Astrocyte (in vitro differentiated cells and primary cell): ENCODE results near the gene COX15. TPM values are rescaled to one million over a fixed set of nuclear protein-coding genes. Genes with fewer than 3 reads are reported as not detected.

ENCODE experiments used
- DNase-seq: peaks from one replicate; pipeline ENCODE4 v3.0.0-alpha.2; 2010; ENCODE audit warnings: low read depth
- FAIRE-seq: peaks from 2 replicates; lab custom pipeline; 2011; peaks lifted over from hg19 to GRCh38; lab: Jason Lieb, UNC
- H2AFZ ChIP-seq: 2 replicates; pipeline ENCODE4 v1.6.0; 2012; ENCODE audit warnings: low read depth, low read length, inconsistent platforms
- H3K27ac ChIP-seq: 2 replicates; pipeline ENCODE4 v1.5.1; 2011; ENCODE audit warnings: low read depth, low read length, inconsistent platforms
- H3K27me3 ChIP-seq: 2 replicates; pipeline ENCODE4 v1.6.0; 2011; ENCODE audit warnings: low read length, inconsistent platforms; ENCODE audit not compliant: insufficient read depth
- H3K36me3 ChIP-seq: 2 replicates; pipeline ENCODE4 v1.5.1; 2011; ENCODE audit warnings: low read length, inconsistent platforms; ENCODE audit not compliant: insufficient read depth
- H3K4me1 ChIP-seq: 2 replicates; pipeline ENCODE4 v1.5.1; 2011; ENCODE audit warnings: low read length, inconsistent platforms; ENCODE audit not compliant: insufficient read depth
- H3K4me2 ChIP-seq: 2 replicates; pipeline ENCODE4 v1.6.0; 2012; ENCODE audit warnings: low read length, inconsistent platforms
- H3K4me3 ChIP-seq: 2 replicates; pipeline ENCODE4 v1.5.1; 2011; ENCODE audit warnings: low read depth, mild to moderate bottlenecking, low read length, inconsistent platforms; ENCODE audit not compliant: insufficient read depth
- H3K79me2 ChIP-seq: 2 replicates; pipeline ENCODE4 v1.6.0; 2012; ENCODE audit warnings: mild to moderate bottlenecking, low read length, inconsistent platforms; ENCODE audit not compliant: insufficient read depth
- H3K9ac ChIP-seq: 2 replicates; pipeline ENCODE4 v1.6.0; 2012; ENCODE audit warnings: mild to moderate bottlenecking, low read length, inconsistent platforms
- H3K9me3 ChIP-seq: 2 replicates; pipeline ENCODE4 v1.5.1; 2012; ENCODE audit warnings: low read depth, mild to moderate bottlenecking, low read length, inconsistent platforms; ENCODE audit not compliant: insufficient read depth
- H4K20me1 ChIP-seq: 2 replicates; pipeline ENCODE4 v1.6.0; 2012; ENCODE audit warnings: low read length, inconsistent platforms; ENCODE audit not compliant: insufficient read depth
- H3K27ac Mint-ChIP-seq: one replicate; pipeline ENCODE4 v1.8.0; 2021; ENCODE audit warnings: mild to moderate bottlenecking, mixed read lengths; ENCODE audit not compliant: unreplicated experiment
- H3K27me3 Mint-ChIP-seq: one replicate; pipeline ENCODE4 v1.8.0; 2021; ENCODE audit warnings: low read depth, mixed read lengths; ENCODE audit not compliant: unreplicated experiment
- H3K36me3 Mint-ChIP-seq: one replicate; pipeline ENCODE4 v1.8.0; 2021; ENCODE audit warnings: low read depth, mixed read lengths; ENCODE audit not compliant: unreplicated experiment
- H3K4me1 Mint-ChIP-seq: one replicate; pipeline ENCODE4 v1.8.0; 2021; ENCODE audit warnings: low read depth, mixed read lengths; ENCODE audit not compliant: unreplicated experiment
- H3K4me3 Mint-ChIP-seq: one replicate; pipeline ENCODE4 v1.8.0; 2021; ENCODE audit warnings: mild to moderate bottlenecking, moderate library complexity, mixed read lengths; ENCODE audit not compliant: unreplicated experiment
- H3K9me3 Mint-ChIP-seq: one replicate; pipeline ENCODE4 v1.8.0; 2021; ENCODE audit warnings: mild to moderate bottlenecking, mixed read lengths; ENCODE audit not compliant: unreplicated experiment
- CTCF ChIP-seq: IDR thresholded peaks from 2 replicates; pipeline ENCODE4 v1.5.1; 2011; ENCODE audit warnings: low read depth, mild to moderate bottlenecking, inconsistent platforms, low read length, moderate library complexity; ENCODE audit not compliant: insufficient read depth
- EZH2 ChIP-seq: IDR thresholded peaks from 2 replicates; pipeline ENCODE4 v1.6.1; 2012; ENCODE audit warnings: mild to moderate bottlenecking, low read length, inconsistent platforms; ENCODE audit not compliant: insufficient read depth
- total RNA-seq: library from RNA; stranded (reverse); gene quantifications from 2 replicates; pipeline ENCODE4 v1.2.1, GENCODE V29; 2021

Gene COX15
- total RNA-seq, 1 donor from 2014 or later: 33.4 TPM

- Histone ChIP-seq H3K27ac (no peak overlapping the region), H3K79me2 (no peaks in the 10 kb centered on the region), H3K9ac (no peak overlapping the region), H2AFZ (no peak overlapping the region), H3K27me3 (no peaks in the 10 kb centered on the region), H4K20me1 (no peaks in the 10 kb centered on the region), H3K4me2 (no peak overlapping the region), H3K4me1 (no peaks in the 10 kb centered on the region), H3K9me3 (no peaks in the 10 kb centered on the region), H3K36me3 (peaks cover 44% of the 10 kb centered on the region), H3K4me3 (no peak overlapping the region)
- Mint-ChIP-seq H3K36me3 (peaks cover 22% of the 10 kb centered on the region), H3K4me1 (peaks cover 4% of the 10 kb centered on the region), H3K27me3 (no peaks in the 10 kb centered on the region), H3K4me3 (no peak overlapping the region), H3K9me3 (peaks cover 8% of the 10 kb centered on the region), H3K27ac (no peak overlapping the region)
- TF ChIP-seq EZH2 (no peak), CTCF (no peak)
- FAIRE-seq (no peak), DNase-seq (no peak)
Observed at GRCh38 chr10:99742701-99743100, 10.8 kb upstream of the COX15 start.

- H3K36me3 ChIP-seq: peaks cover 39% of the 10 kb centered on the region
- H3K4me2 ChIP-seq: no peak overlapping the region
- no peak overlapping the region for H2AFZ ChIP-seq
- no peaks in the 10 kb centered on the region for H3K27me3 ChIP-seq
- no peak overlapping the region for H3K27ac ChIP-seq
- no peaks in the 10 kb centered on the region for H3K79me2 ChIP-seq
- FAIRE-seq: no peak
- H3K27ac Mint-ChIP-seq: no peak overlapping the region
- H3K9ac ChIP-seq: no peak overlapping the region
- H3K9me3 Mint-ChIP-seq: peaks cover 8% of the 10 kb centered on the region
- H3K27me3 Mint-ChIP-seq: no peaks in the 10 kb centered on the region
- no peak overlapping the region for H3K4me3 ChIP-seq
- no peaks in the 10 kb centered on the region for H3K9me3 ChIP-seq
- H3K4me1 ChIP-seq: no peaks in the 10 kb centered on the region
- peaks cover 26% of the 10 kb centered on the region for H3K36me3 Mint-ChIP-seq
- TF ChIP-seq CTCF (no peak), EZH2 (no peak)
- no peaks in the 10 kb centered on the region for H4K20me1 ChIP-seq
- no peak for DNase-seq
- H3K4me3 Mint-ChIP-seq: no peak overlapping the region
- H3K4me1 Mint-ChIP-seq: peaks cover 4% of the 10 kb centered on the region
Observed at GRCh38 chr10:99742254-99742653, 10.3 kb upstream of the COX15 start.

GRCh38 chr10:99740933-99741559, 9.1 kb upstream of the COX15 start:
- Mint-ChIP-seq H3K27ac (no peak overlapping the region), H3K27me3 (no peaks in the 10 kb centered on the region), H3K9me3 (peaks cover 8% of the 10 kb centered on the region), H3K4me3 (no peak overlapping the region), H3K36me3 (peaks cover 27% of the 10 kb centered on the region), H3K4me1 (peaks cover 4% of the 10 kb centered on the region)
- no peak overlapping the region for H3K9ac ChIP-seq
- no peak overlapping the region for H3K4me3 ChIP-seq
- DNase-seq: no peak
- no peaks in the 10 kb centered on the region for H3K79me2 ChIP-seq
- FAIRE-seq: no peak
- H3K27ac ChIP-seq: no peak overlapping the region
- H3K36me3 ChIP-seq: peaks cover 37% of the 10 kb centered on the region
- H2AFZ ChIP-seq: no peak overlapping the region
- H3K9me3 ChIP-seq: no peaks in the 10 kb centered on the region
- H4K20me1 ChIP-seq: no peaks in the 10 kb centered on the region
- TF ChIP-seq EZH2 (no peak), CTCF (no peak)
- H3K4me2 ChIP-seq: no peak overlapping the region
- H3K4me1 ChIP-seq: no peaks in the 10 kb centered on the region
- H3K27me3 ChIP-seq: no peaks in the 10 kb centered on the region
